Neural cell (in vitro differentiated cells): Measurements from ENCODE around the gene BRSK2.

Source experiments
- CTCF ChIP-seq: fragments of 450-650 bp; IDR thresholded peaks from 2 replicates; pipeline ENCODE4 v1.5.1; 2014; ENCODE audit warnings: antibody characterized with exemption, mild to moderate bottlenecking, moderate library complexity; ENCODE audit not compliant: poor library complexity, severe bottlenecking
- EP300 ChIP-seq: fragments of 450-650 bp; conservative IDR thresholded peaks from 2 replicates; pipeline ENCODE4 v1.6.1; 2014; ENCODE audit warnings: antibody characterized with exemption, mild to moderate bottlenecking, moderate library complexity; ENCODE audit not compliant: poor library complexity, severe bottlenecking
- EZH2 ChIP-seq: fragments of 200-600, 300-800 bp; shearing (Covaris generic), sonication (generic); IDR thresholded peaks from 2 replicates; pipeline ENCODE4 v1.6.1; 2014; ENCODE audit warnings: antibody characterized with exemption, low read length, borderline replicate concordance, mild to moderate bottlenecking; ENCODE audit not compliant: insufficient read depth, poor library complexity, severe bottlenecking
- POLR2AphosphoS5 ChIP-seq: IDR thresholded peaks from 2 replicates; pipeline ENCODE4 v1.6.1; 2012
- RAD21 ChIP-seq: fragments of 450-650 bp; conservative IDR thresholded peaks from 2 replicates; pipeline ENCODE4 v1.6.1; 2014; ENCODE audit warnings: antibody characterized with exemption, mild to moderate bottlenecking, moderate library complexity
- REST ChIP-seq: IDR thresholded peaks from 2 replicates; pipeline ENCODE4 v1.6.1; 2012; ENCODE audit warnings: borderline replicate concordance
- SMC3 ChIP-seq: fragments of 450-650 bp; conservative IDR thresholded peaks from 2 replicates; pipeline ENCODE4 v1.6.1; 2014; ENCODE audit warnings: antibody characterized with exemption, mild to moderate bottlenecking, moderate library complexity; ENCODE audit not compliant: poor library complexity
- TAF1 ChIP-seq: IDR thresholded peaks from 2 replicates; pipeline ENCODE4 v1.6.1; 2012; ENCODE audit warnings: low read depth

GRCh38 chr11:1442163-1442562, 52.4 kb downstream of the BRSK2 start:
- no peak for TF ChIP-seq POLR2AphosphoS5
- no peak for TF ChIP-seq CTCF
- no peak for TF ChIP-seq EP300
- no peak for TF ChIP-seq EZH2
- TF ChIP-seq REST, result no peak
- TF ChIP-seq SMC3, result no peak
- no peak for TF ChIP-seq RAD21
- TF ChIP-seq TAF1, result no peak
